H1 (cell line): Measurements from ENCODE around the gene KANSL3. TPM values are rescaled to one million over a fixed set of nuclear protein-coding genes. Genes with fewer than 3 reads are reported as not detected.
A peak's percentile ranks its signal among the peaks of the same experiment; 100 is the strongest.

Experiments used
- CTCF ChIA-PET: fragments of 300-600 bp; sonication (Branson Sonifier 250); formaldehyde crosslinking; loops from one replicate; lab custom pipeline; 2021; ENCODE audit not compliant: partially characterized antibody; lab: Charles Lee
- POLR2A ChIA-PET: fragments of 300-600 bp; sonication (Branson Sonifier 250); formaldehyde crosslinking; loops from one replicate; lab custom pipeline; 2021; ENCODE audit warnings: inconsistent platforms; ENCODE audit not compliant: partially characterized antibody; lab: Charles Lee
- DNase-seq, 2 experiments: peaks; one replicate each; pipeline versions ENCODE4 v3.0.0 to v3.0.0-alpha.2; 2010 to 2022; ENCODE audit warnings: low spot score in 2 of 2, low read depth in 1 of 2, mixed read lengths in 1 of 2
- FAIRE-seq: peaks from 2 replicates; lab custom pipeline; 2011; peaks lifted over from hg19 to GRCh38; lab: Jason Lieb, UNC
- H2AFZ ChIP-seq: 2 replicates; pipeline ENCODE4 v1.8.1; 2012; ENCODE audit warnings: low read length, inconsistent platforms
- H2AK5ac ChIP-seq: 2 replicates; pipeline ENCODE4 v1.6.1; 2013; ENCODE audit warnings: low read depth, low read length
- H2BK120ac ChIP-seq: replicated peaks from 2 replicates; pipeline ENCODE3; 2013; ENCODE audit warnings: low read depth, low read length, inconsistent platforms
- H2BK12ac ChIP-seq: 2 replicates; pipeline ENCODE4 v1.6.1; 2013; ENCODE audit warnings: low read depth, low read length
- H2BK15ac ChIP-seq: 2 replicates; pipeline ENCODE4 v1.6.1; 2013; ENCODE audit warnings: low read length
- H2BK20ac ChIP-seq: 2 replicates; pipeline ENCODE4 v1.6.1; 2013; ENCODE audit warnings: low read length
- H2BK5ac ChIP-seq: 2 replicates; pipeline ENCODE4 v1.6.1; 2013; ENCODE audit warnings: low read depth, low read length
- H3K14ac ChIP-seq: 2 replicates; pipeline ENCODE4 v1.6.1; 2013; ENCODE audit warnings: inconsistent platforms; ENCODE audit not compliant: insufficient read length
- H3K18ac ChIP-seq: 2 replicates; pipeline ENCODE4 v1.6.1; 2013; ENCODE audit warnings: low read length; ENCODE audit errors: extremely low read depth
- H3K23ac ChIP-seq: 2 replicates; pipeline ENCODE4 v1.6.1; 2013; ENCODE audit warnings: inconsistent platforms; ENCODE audit not compliant: insufficient read length
- H3K23me2 ChIP-seq: 2 replicates; pipeline ENCODE4 v1.6.1; 2013; ENCODE audit warnings: low read depth, low read length
- H3K27ac ChIP-seq: 2 replicates; pipeline ENCODE4 v1.6.1; 2011; ENCODE audit warnings: low read depth, low read length, inconsistent platforms
- H3K27me3 ChIP-seq, 4 experiments: replicated peaks in 1 of 4; 1 replicate in 1 of 4; 2 replicates in 3 of 4; pipeline versions ENCODE4 v1.6.1 to v1.8.1; 2011 to 2013; ENCODE audit warnings: low read length in 3 of 4, mild to moderate bottlenecking in 3 of 4, inconsistent platforms in 2 of 4, mixed read lengths in 2 of 4, moderate library complexity in 1 of 4; ENCODE audit not compliant: control insufficient read depth in 3 of 4, insufficient read depth in 3 of 4; ENCODE audit errors: extremely low read depth in 1 of 4
- H3K36me3 ChIP-seq, 4 experiments: 2 replicates each; pipeline versions ENCODE4 v1.6.1 to v1.8.1; 2011 to 2013; ENCODE audit warnings: mild to moderate bottlenecking in 4 of 4, low read length in 3 of 4, moderate library complexity in 2 of 4, control low read depth in 1 of 4, inconsistent platforms in 1 of 4; ENCODE audit not compliant: insufficient read depth in 4 of 4, control insufficient read depth in 2 of 4
- H3K4ac ChIP-seq: replicated peaks from 2 replicates; pipeline ENCODE3; 2013; ENCODE audit warnings: low read length, low read depth, mixed read lengths, inconsistent platforms; ENCODE audit not compliant: insufficient read length
- H3K4me1 ChIP-seq, 4 experiments: replicated peaks in 1 of 4; 1 replicate in 1 of 4; 2 replicates in 3 of 4; pipeline versions ENCODE4 v1.6.1 to v1.8.1; 2011 to 2013; ENCODE audit warnings: low read length in 3 of 4, inconsistent platforms in 2 of 4, mixed read lengths in 1 of 4; ENCODE audit not compliant: insufficient read depth in 4 of 4, control insufficient read depth in 3 of 4
- H3K4me2 ChIP-seq, 2 experiments: 2 replicates each; pipeline versions ENCODE4 v1.6.1 to v1.8.1; 2011 to 2013; ENCODE audit warnings: low read depth in 2 of 2, low read length in 2 of 2, control low read depth in 1 of 2, inconsistent platforms in 1 of 2, mild to moderate bottlenecking in 1 of 2; ENCODE audit not compliant: insufficient read depth in 1 of 2
- H3K4me3 ChIP-seq, 4 experiments: fragments of 200-600, 300-600 bp in 1 of 4; sonication (generic), shearing (Covaris generic), sonication (Bioruptor Twin) in 1 of 4; 2 replicates each; pipeline versions ENCODE4 v1.5.1 to v1.8.1; 2011 to 2016; ENCODE audit warnings: low read length in 4 of 4, low read depth in 3 of 4, control low read depth in 2 of 4, inconsistent platforms in 2 of 4, mild to moderate bottlenecking in 2 of 4, mixed read lengths in 1 of 4, moderate library complexity in 1 of 4; ENCODE audit not compliant: insufficient read depth in 2 of 4; ENCODE audit errors: extremely low read depth in 1 of 4
- H3K56ac ChIP-seq: replicated peaks from 2 replicates; pipeline ENCODE3; 2013; ENCODE audit warnings: low read depth, mild to moderate bottlenecking, mixed read lengths, low read length, inconsistent platforms; ENCODE audit not compliant: insufficient read length
- H3K79me1 ChIP-seq: 2 replicates; pipeline ENCODE4 v1.6.1; 2013; ENCODE audit warnings: low read depth, low read length, control low read depth
- H3K79me2 ChIP-seq, 2 experiments: 2 replicates each; pipeline versions ENCODE4 v1.6.1 to v1.8.1; 2012 to 2013; ENCODE audit warnings: low read length in 2 of 2, mild to moderate bottlenecking in 2 of 2, inconsistent platforms in 1 of 2; ENCODE audit not compliant: insufficient read depth in 2 of 2, control insufficient read depth in 1 of 2
- H3K9ac ChIP-seq, 4 experiments: replicated peaks in 1 of 4; 1 replicate in 1 of 4; 2 replicates in 3 of 4; pipeline versions ENCODE4 v1.6.1 to v1.8.1; 2011 to 2013; ENCODE audit warnings: low read depth in 3 of 4, low read length in 3 of 4, control low read depth in 2 of 4, mild to moderate bottlenecking in 2 of 4, moderate library complexity in 2 of 4, inconsistent platforms in 1 of 4; ENCODE audit errors: extremely low read depth in 1 of 4
- H3K9me3 ChIP-seq, 2 experiments: 2 replicates each; pipeline versions ENCODE4 v1.6.1 to v1.8.1; 2012 to 2013; ENCODE audit warnings: mild to moderate bottlenecking in 2 of 2, moderate library complexity in 2 of 2, control low read depth in 1 of 2, inconsistent platforms in 1 of 2, low read depth in 1 of 2, low read length in 1 of 2, mixed read lengths in 1 of 2; ENCODE audit not compliant: insufficient read depth in 2 of 2
- H4K20me1 ChIP-seq, 2 experiments: replicated peaks in 1 of 2; 2 replicates each; pipeline versions ENCODE3 to v1.8.1; 2011 to 2013; ENCODE audit warnings: inconsistent platforms in 2 of 2, low read length in 2 of 2, mild to moderate bottlenecking in 1 of 2; ENCODE audit not compliant: insufficient read depth in 2 of 2, control insufficient read depth in 1 of 2
- H4K5ac ChIP-seq: 2 replicates; pipeline ENCODE4 v1.6.1; 2013; ENCODE audit warnings: low read length, low read depth, mixed read lengths, inconsistent platforms; ENCODE audit not compliant: insufficient read length
- H4K8ac ChIP-seq: 2 replicates; pipeline ENCODE4 v1.8.0; 2013; ENCODE audit warnings: mild to moderate bottlenecking, moderate library complexity, low read length, inconsistent platforms; ENCODE audit not compliant: insufficient read depth; ENCODE audit errors: extremely low read depth
- H4K91ac ChIP-seq: replicated peaks from 2 replicates; pipeline ENCODE3; 2013; ENCODE audit warnings: low read length, mixed read lengths, inconsistent platforms; ENCODE audit not compliant: insufficient read length
- JUND ChIP-seq: IDR thresholded peaks from 2 replicates; pipeline ENCODE4 v1.6.1; 2011; ENCODE audit warnings: mild to moderate bottlenecking, improper control_type of control experiment, low read length
- TCF12 ChIP-seq: IDR thresholded peaks from 2 replicates; pipeline ENCODE4 v1.6.1; 2011; ENCODE audit warnings: low read depth, mild to moderate bottlenecking, low read length
- WGBS, 2 experiments: shearing (Covaris generic) in 1 of 2; methylation state at CpG; one replicate each; pipeline versions ENCODE4 v1.1.6 to v1.1.7; 2013 to 2015; ENCODE audit warnings: low lambda C conversion rate in 2 of 2, mixed read lengths in 2 of 2, inconsistent platforms in 1 of 2, low coverage in 1 of 2, missing lambda C conversion rate in 1 of 2; ENCODE audit not compliant: insufficient replicate concordance in 2 of 2, insufficient coverage in 1 of 2, insufficient read length in 1 of 2; ENCODE audit errors: extremely low coverage in 1 of 2, missing lambda C conversion rate in 1 of 2; 5-methylcytosine and 5-hydroxymethylcytosine counted together
- polyA plus RNA-seq, 7 experiments: library from polyadenylated mRNA; depleted of rRNA in 3 of 7; stranded (reverse) in 5 of 7; unstranded in 2 of 7; fragments of >200 nt in 5 of 7; fragments of 200-250 nt in 2 of 7; gene quantifications; 1 replicate in 5 of 7; 2 replicates in 1 of 7; 4 replicates in 1 of 7; pipeline versions ENCODE4 v1.2.1 to v1.2.3, GENCODE V29; 2011 to 2013; ENCODE audit warnings: missing spikeins in 2 of 7, mixed read lengths in 2 of 7
- total RNA-seq: library from RNA; stranded (reverse); fragmentation: NEBNext Ultra II Directional; extraction: Animal tissue kit (Norgen Biotek cat#: 25700); gene quantifications from 2 replicates; pipeline ENCODE4 v1.2.1, GENCODE V29; 2021

Gene KANSL3
- total and polyA plus RNA-seq, 2 of the 8 experiments (the other 6 are each of a cell fraction or from before 2014, with no cell fraction given): 19.8 to 31.4 TPM

DNA sequence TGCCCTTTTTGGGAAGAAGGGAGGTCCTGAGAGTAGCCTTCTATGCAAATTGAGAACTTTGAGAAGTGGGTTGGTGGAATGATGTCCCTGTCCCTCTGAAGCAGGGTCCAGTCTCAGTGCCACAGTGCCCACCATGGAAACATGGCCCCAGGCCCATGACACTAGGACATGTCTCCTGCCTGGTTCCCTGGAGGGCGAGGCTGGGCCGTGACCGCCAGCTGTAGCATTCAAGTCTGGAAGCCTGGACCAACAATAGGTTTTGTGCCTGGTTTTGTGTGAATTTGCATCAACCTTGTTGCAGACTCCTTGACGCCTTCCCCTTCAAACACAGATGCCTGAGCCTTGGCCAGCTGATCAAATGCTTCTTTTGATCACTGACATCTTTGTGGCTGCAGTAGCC is 74.1 kb downstream of the KANSL3 start:
- Histone ChIP-seq H3K79me1 (no peaks in the 10 kb centered on the region), H2BK15ac (no peak overlapping the region), H3K14ac (no peak overlapping the region), H3K18ac (no peak overlapping the region), H3K27ac (no peak overlapping the region), H3K9ac (no peak overlapping the region), H2BK20ac (no peak overlapping the region), H3K36me3 (no peaks in the 10 kb centered on the region), H2BK12ac (peak overlapping the region; percentile 70; the same call in 1 of the 2 replicates), H3K56ac (no peak overlapping the region), H3K27me3 (no peaks in the 10 kb centered on the region), H4K20me1 (no peaks in the 10 kb centered on the region), H3K9me3 (no peaks in the 10 kb centered on the region), H3K4ac (no peak overlapping the region), H2BK120ac (no peak overlapping the region), H4K91ac (peak overlapping the region; percentile 17), H3K4me1 (peaks cover 0 to 8% (median 6%) of the 10 kb centered on the region in 4 experiments; a peak in 4 of 7 replicates), H2AK5ac (peak overlapping the region; percentile 87; the same call in 1 of the 2 replicates), H2BK5ac (no peak overlapping the region), H2AFZ (no peak overlapping the region), H4K8ac (no peak overlapping the region), H3K4me3 (no peak overlapping the region), H4K5ac (no peak overlapping the region), H3K4me2 (no peak overlapping the region), H3K23ac (no peak overlapping the region), H3K79me2 (no peaks in the 10 kb centered on the region), H3K23me2 (no peaks in the 10 kb centered on the region; the same call in 1 of the 2 replicates)
- DNase-seq: no peak
- TF ChIP-seq JUND: no peak
- no peak for TF ChIP-seq TCF12
- FAIRE-seq: no peak
- ChIA-PET POLR2A (interaction anchor here (1.0 kb wide), 1 partner anchor 26 kb away, joined by 3 read pairs; no protein-coding TSS in a partner anchor), CTCF (interaction anchor here (3.0 to 5.3 kb wide), 2 partner anchors 10 to 14 kb away, joined by 8 to 40 read pairs; no protein-coding TSS in a partner anchor)
- WGBS, 2 experiments: 91% methylated on average over 4 of the region's 4 CpGs; no CpG with 5 or more reads in 1 of the 2 experiments
